Measurements from ENCODE around the gene NDUFS5. TPM values are rescaled to one million over a fixed set of nuclear protein-coding genes. Genes with fewer than 3 reads are reported as not detected.
A peak's percentile ranks its signal among the peaks of the same experiment; 100 is the strongest.

NDUFS5 gene
- total RNA-seq, 1 experiment from 2014 or later, result 367 TPM

DNA sequence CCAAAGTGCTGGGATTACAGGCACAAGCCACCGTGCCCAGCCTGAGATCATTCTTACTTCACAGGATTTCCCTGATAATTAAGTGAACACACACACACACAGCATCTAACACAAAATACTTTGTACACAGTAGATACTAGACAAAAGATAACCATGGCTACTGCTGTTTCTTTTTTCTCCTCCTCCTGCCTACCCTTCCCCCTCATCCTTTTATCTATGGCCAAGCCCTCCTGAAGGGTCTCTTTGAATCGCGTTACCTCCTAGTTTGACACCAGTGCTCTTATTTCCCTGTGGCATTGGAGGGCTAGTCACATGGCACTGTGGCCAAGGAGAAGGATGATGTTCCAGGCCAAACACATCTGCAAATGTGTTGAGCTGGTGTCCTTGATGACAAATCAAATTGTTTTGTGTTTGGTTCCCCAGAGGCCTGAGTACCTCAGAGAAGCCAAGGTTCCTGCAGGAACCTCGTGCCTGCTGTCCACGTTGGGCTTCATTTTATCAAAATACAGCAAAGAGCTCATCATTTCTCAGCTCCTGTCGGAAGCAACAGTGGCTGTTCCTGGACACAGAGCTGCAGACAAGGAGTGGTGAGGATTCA, 20.6 kb downstream of the NDUFS5 start:
- no peak overlapping the region for H2BK20ac ChIP-seq (ENCODE audit: low read depth, low read length, poor library complexity, severe bottlenecking)
- peak overlapping the region in 2 of 3 experiments; percentile 59 to 77; a peak in 5 of 7 replicates for H3K27ac Mint-ChIP-seq
- no peak overlapping the region for H3K18ac ChIP-seq (ENCODE audit: insufficient read length, low read depth, low read length)
- WGBS (ENCODE audit: extremely low coverage, insufficient read length, low lambda C conversion rate), result no CpG with 5 or more reads among the region's 6 CpGs
- no peaks in the 10 kb centered on the region for H3K79me2 ChIP-seq (ENCODE audit: insufficient read depth, low read length)
- no peak overlapping the region for H2BK5ac ChIP-seq (ENCODE audit: insufficient read length, low read length)
- no peaks in the 10 kb centered on the region for H3K23me2 ChIP-seq (ENCODE audit: insufficient read length, low read depth, low read length, poor library complexity, severe bottlenecking)
- H2BK12ac ChIP-seq (ENCODE audit: insufficient read length, low read depth, low read length), result no peak overlapping the region
- no peak overlapping the region for H3K4me3 Mint-ChIP-seq
- no peak overlapping the region for H4K91ac ChIP-seq (ENCODE audit: insufficient read length, low read depth, low read length)
- no peak overlapping the region for H3K9ac ChIP-seq (ENCODE audit: extremely low read depth, insufficient read length, low read length)
- peaks cover 5 to 27% (median 24%) of the 10 kb centered on the region in 3 experiments; a peak in 4 of 7 replicates for H3K36me3 Mint-ChIP-seq (ENCODE audit: insufficient read depth in 1 of 3, low read depth in 3 of 3)
- TF ChIP-seq CTCF (conservative IDR thresholded peaks at IDR 0.05), result no peak
- no peaks in the 10 kb centered on the region for H3K4me1 ChIP-seq (ENCODE audit: insufficient read depth, low read length)
- no peak overlapping the region for H4K5ac ChIP-seq (ENCODE audit: insufficient read length, low read depth, low read length)
- no peak for DNase-seq
- no peak overlapping the region for H2AFZ ChIP-seq (ENCODE audit: low read length)
- H3K79me1 ChIP-seq (ENCODE audit: insufficient read depth, low read depth, low read length, poor library complexity, severe bottlenecking), result no peaks in the 10 kb centered on the region
- H3K23ac ChIP-seq (ENCODE audit: insufficient read length, low read depth, low read length), result no peak overlapping the region
- no peak overlapping the region for H2BK15ac ChIP-seq (ENCODE audit: low read depth, low read length)
- no peak overlapping the region for H3K4me2 ChIP-seq (ENCODE audit: insufficient read depth, insufficient read length, low read length)
- H2AK5ac ChIP-seq (ENCODE audit: insufficient read length, low read length), result no peak overlapping the region
- no peak overlapping the region for H3T11ph ChIP-seq (ENCODE audit: low read length)
- no peaks in the 10 kb centered on the region for H3K27me3 ChIP-seq (ENCODE audit: insufficient read depth, low read length)
- no peaks in the 10 kb centered on the region for H3K9me3 ChIP-seq (ENCODE audit: control insufficient read depth, low read depth, low read length)
- H3K27ac ChIP-seq (ENCODE audit: insufficient read length, low read depth, low read length), result no peak overlapping the region
- H4K20me1 ChIP-seq (ENCODE audit: control insufficient read depth, insufficient read depth, insufficient read length), result no peaks in the 10 kb centered on the region
- no peak overlapping the region for H3K56ac ChIP-seq (ENCODE audit: insufficient read length, low read depth, low read length)
- no peak overlapping the region for H2BK120ac ChIP-seq (ENCODE audit: low read depth, low read length, poor library complexity, severe bottlenecking)
- H4K8ac ChIP-seq (replicated peaks; ENCODE audit: insufficient read length, low read depth, low read length), result no peak overlapping the region
- H3K4me1 Mint-ChIP-seq, result peaks cover 4 to 14% of the 10 kb centered on the region in 2 experiments
- no peak overlapping the region for H3K4ac ChIP-seq (ENCODE audit: low read depth, low read length)
- no peaks in the 10 kb centered on the region for H3K9me3 Mint-ChIP-seq
- H3K27me3 Mint-ChIP-seq (ENCODE audit: low read depth), result no peaks in the 10 kb centered on the region; the same call in 1 of the 2 replicates
- no peak overlapping the region for H3K14ac ChIP-seq (ENCODE audit: insufficient read depth, low read length)

Measured in H9 (cell line).